Cardiac muscle cell (in vitro differentiated cells and primary cell): Measurements from ENCODE around the gene SYCP3. TPM values are rescaled to one million over a fixed set of nuclear protein-coding genes. Genes with fewer than 3 reads are reported as not detected.
A peak's percentile ranks its signal among the peaks of the same experiment; 100 is the strongest.

Experiments
- DNase-seq, 2 donors: peaks; one replicate each; pipeline versions ENCODE4 v3.0.0 to v3.0.0-alpha.2; 2010 to 2017; ENCODE audit warnings: low read depth in 1 of 2, low spot score in 1 of 2
- H3K27ac ChIP-seq: fragments of 200-600 bp; sonication (generic); 2 replicates; pipeline ENCODE4 v1.5.1; 2016
- H3K27me3 ChIP-seq: fragments of 200-600 bp; sonication (generic); 2 replicates; pipeline ENCODE4 v1.6.0; 2016; ENCODE audit warnings: control low read depth
- H3K36me3 ChIP-seq: fragments of 200-600 bp; sonication (generic); 2 replicates; pipeline ENCODE4 v1.5.1; 2016; ENCODE audit warnings: control low read depth
- H3K4me1 ChIP-seq: fragments of 200-600 bp; sonication (generic); 2 replicates; pipeline ENCODE4 v1.8.1; 2017; ENCODE audit warnings: low read depth, mild to moderate bottlenecking, mixed run types
- H3K4me3 ChIP-seq: fragments of 200-600 bp; sonication (generic); 2 replicates; pipeline ENCODE4 v1.5.1; 2016; ENCODE audit warnings: mild to moderate bottlenecking
- H3K9me3 ChIP-seq: fragments of 200-600 bp; sonication (generic); 2 replicates; pipeline ENCODE4 v1.5.1; 2017; ENCODE audit warnings: low read depth, mild to moderate bottlenecking, control low read depth
- CTCF ChIP-seq: IDR thresholded peaks from 2 replicates; pipeline ENCODE4 v1.5.1; 2012; ENCODE audit warnings: low read depth, mild to moderate bottlenecking, low read length
- polyA plus RNA-seq: library from polyadenylated mRNA; unstranded; fragments of >200 nt; fragmentation: Nextera tagmentation; extraction: Ambion mirVana; gene quantifications from 2 replicates; pipeline ENCODE4 v1.2.1, GENCODE V29; 2016
- total RNA-seq: library from RNA; depleted of rRNA; stranded (reverse); fragments of >200 nt; gene quantifications from 2 replicates; pipeline ENCODE4 v1.2.3, GENCODE V29; 2016

The SYCP3 gene
- total and polyA plus RNA-seq, 2 experiments from 2014 or later, result 0.76 TPM; not detected in 1

GRCh38 chr12:101768781-101769180, 29.5 kb upstream of the SYCP3 start:
- DNase-seq, result no peak
- H3K36me3 ChIP-seq, result no peaks in the 10 kb centered on the region
- H3K4me3 ChIP-seq, result no peak overlapping the region
- H3K27me3 ChIP-seq, result no peaks in the 10 kb centered on the region
- no peak overlapping the region for H3K27ac ChIP-seq
- TF ChIP-seq CTCF, result no peak
- no peaks in the 10 kb centered on the region for H3K9me3 ChIP-seq
- no peaks in the 10 kb centered on the region for H3K4me1 ChIP-seq

DNA sequence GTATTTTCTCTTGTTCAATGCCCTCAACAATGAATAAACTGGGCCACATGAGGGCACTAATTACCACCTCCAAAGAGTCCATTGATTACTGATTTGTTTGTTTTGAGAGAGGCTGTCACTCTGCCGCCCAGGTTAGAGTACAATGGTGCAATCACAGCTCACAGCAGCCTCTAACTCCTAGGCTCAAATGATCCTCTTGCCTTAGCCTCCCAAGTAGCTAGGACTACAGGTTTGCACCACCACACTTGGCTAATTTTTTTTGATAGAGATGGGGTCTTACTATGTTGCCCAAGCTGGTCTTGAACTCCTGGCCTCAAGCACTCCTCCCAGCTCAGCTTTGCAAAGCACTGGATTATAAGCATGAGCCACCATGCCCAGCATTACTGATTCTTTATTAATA, 28.3 kb upstream of the SYCP3 start:
- no peaks in the 10 kb centered on the region for H3K4me1 ChIP-seq
- no peak for TF ChIP-seq CTCF
- no peaks in the 10 kb centered on the region for H3K9me3 ChIP-seq
- no peak for DNase-seq
- H3K27ac ChIP-seq, result no peak overlapping the region
- no peaks in the 10 kb centered on the region for H3K27me3 ChIP-seq
- H3K4me3 ChIP-seq, result no peak overlapping the region
- no peaks in the 10 kb centered on the region for H3K36me3 ChIP-seq

DNA sequence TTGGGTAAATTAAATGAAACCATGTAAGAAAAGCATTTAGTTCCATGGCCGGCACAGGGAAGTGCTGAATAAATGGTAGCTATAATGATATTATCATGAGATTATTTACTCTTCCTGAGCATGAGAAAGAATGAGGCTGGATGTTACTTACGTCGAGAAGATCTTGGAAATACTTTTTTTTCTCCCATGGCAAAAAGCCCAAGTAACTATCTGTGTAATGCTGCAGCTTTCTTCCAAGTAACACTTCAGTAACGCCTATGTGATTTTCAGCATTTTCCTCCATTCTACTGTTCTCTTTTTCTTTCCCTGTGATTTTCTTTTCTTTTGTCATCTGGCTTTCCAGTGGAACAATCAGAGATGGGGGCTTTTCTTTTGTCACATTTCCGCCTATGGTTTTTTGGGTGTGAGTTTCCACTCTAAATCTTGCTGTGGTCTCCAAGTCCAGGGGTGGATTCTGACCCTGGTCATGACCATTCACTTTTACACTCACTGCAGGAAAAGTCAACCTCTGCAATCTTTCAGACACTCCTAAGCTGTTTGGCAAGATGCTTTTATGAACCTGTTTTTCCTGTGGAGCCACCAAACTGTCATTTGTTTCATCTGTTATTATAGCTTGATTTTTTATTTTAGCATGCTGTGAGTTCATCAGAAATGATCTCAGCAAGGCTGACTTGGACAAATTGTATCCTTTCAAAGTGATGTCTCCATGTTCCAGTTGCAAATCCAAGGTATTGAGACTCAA, 25.0 kb upstream of the SYCP3 start:
- no peaks in the 10 kb centered on the region for H3K9me3 ChIP-seq
- no peak for TF ChIP-seq CTCF
- no peaks in the 10 kb centered on the region for H3K36me3 ChIP-seq
- H3K4me3 ChIP-seq, result no peak overlapping the region
- H3K27ac ChIP-seq, result no peak overlapping the region
- H3K4me1 ChIP-seq, result no peaks in the 10 kb centered on the region
- H3K27me3 ChIP-seq, result no peaks in the 10 kb centered on the region
- peak in 1 of 2 donors; percentile 30 for DNase-seq

DNA sequence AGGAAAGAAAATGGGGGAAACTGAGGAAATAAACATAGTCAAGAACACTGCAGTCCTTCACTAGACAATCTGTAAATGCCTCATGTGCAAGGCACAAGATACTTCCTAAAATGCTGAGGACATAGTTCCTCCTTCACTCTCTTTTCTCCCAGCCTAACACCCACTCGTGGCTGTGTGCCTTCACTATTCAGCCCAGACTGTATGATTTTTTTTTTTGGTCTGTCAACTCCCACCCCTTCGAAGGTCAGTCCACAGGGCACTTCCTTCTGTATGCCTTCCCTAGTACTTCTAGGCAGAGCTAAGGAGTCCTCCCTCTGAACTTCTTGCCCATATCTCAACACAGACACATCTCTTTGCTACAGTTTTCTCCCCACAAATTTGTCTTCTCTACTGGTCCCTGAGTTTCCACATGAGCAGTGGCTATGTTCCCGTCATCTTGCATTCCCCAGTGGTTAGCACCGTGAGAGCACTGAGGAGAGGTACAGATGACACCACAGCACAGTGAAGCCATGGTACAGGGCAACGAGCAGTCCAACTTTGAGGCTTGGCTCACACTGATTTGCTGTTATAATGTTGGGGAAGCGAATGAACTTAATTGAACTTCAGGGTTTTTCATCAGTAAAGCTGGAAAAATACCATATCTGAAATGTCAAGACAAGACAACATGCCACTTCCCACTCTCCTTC, 24.1 kb upstream of the SYCP3 start:
- Histone ChIP-seq H3K27ac (no peak overlapping the region), H3K4me3 (no peak overlapping the region), H3K36me3 (no peaks in the 10 kb centered on the region), H3K9me3 (no peaks in the 10 kb centered on the region), H3K4me1 (no peaks in the 10 kb centered on the region), H3K27me3 (no peaks in the 10 kb centered on the region)
- DNase-seq, result no peak
- no peak for TF ChIP-seq CTCF

DNA sequence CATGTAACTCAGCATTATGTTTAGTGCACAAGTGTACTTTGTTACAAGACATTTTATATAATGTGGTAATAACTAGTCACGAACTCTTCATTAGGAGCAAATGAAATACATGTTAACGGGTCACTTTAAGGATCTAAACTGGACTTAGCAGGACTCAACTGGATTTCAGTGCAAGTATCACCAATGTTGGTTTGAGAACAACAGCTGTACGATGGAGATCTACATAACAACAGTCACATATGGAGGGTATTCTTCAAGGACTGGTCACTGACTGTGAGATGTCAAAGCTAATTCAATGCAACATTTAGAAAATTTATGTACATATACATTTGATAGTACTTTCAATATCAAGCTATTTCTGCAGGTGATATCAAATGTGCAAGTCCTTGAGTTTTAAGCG, 22.5 kb upstream of the SYCP3 start:
- H3K27me3 ChIP-seq, result no peaks in the 10 kb centered on the region
- no peak overlapping the region for H3K4me3 ChIP-seq
- H3K4me1 ChIP-seq, result no peaks in the 10 kb centered on the region
- DNase-seq, result no peak
- no peak overlapping the region for H3K27ac ChIP-seq
- TF ChIP-seq CTCF, result no peak
- no peaks in the 10 kb centered on the region for H3K36me3 ChIP-seq
- H3K9me3 ChIP-seq, result no peaks in the 10 kb centered on the region
